MG63 (cell line): ENCODE data around the gene FGF3. TPM values are rescaled to one million over a fixed set of nuclear protein-coding genes. Genes with fewer than 3 reads are reported as not detected.
A peak's percentile ranks its signal among the peaks of the same experiment; 100 is the strongest.

ENCODE experiments used
- DNase-seq: peaks from one replicate; pipeline ENCODE4 v3.0.0-alpha.2; 2020
- H3K27me3 ChIP-seq: fragments of 250-450 bp; sonication (Bioruptor Pico); 2 replicates; pipeline ENCODE4 v1.5.1; 2020; ENCODE audit warnings: mild to moderate bottlenecking, moderate library complexity
- H3K36me3 ChIP-seq: fragments of 250-450 bp; sonication (Bioruptor Pico); 2 replicates; pipeline ENCODE4 v1.5.1; 2020; ENCODE audit warnings: mild to moderate bottlenecking, moderate library complexity
- H3K4me3 ChIP-seq: fragments of 250-450 bp; sonication (Bioruptor Pico); 2 replicates; pipeline ENCODE4 v1.5.1; 2020; ENCODE audit warnings: mild to moderate bottlenecking, moderate library complexity
- H3K9me3 ChIP-seq: fragments of 250-450 bp; sonication (Bioruptor Pico); 2 replicates; pipeline ENCODE4 v1.5.1; 2020; ENCODE audit warnings: mild to moderate bottlenecking, moderate library complexity
- total RNA-seq: library from RNA; depleted of rRNA; stranded (reverse); fragments of >200 nt; shearing (Covaris generic); gene quantifications from 2 replicates; pipeline ENCODE4 v1.2.3, GENCODE V29; 2014; ENCODE audit warnings: low replicate concordance; rRNA removed

Gene FGF3
- not detected in 2 replicates for total RNA-seq

DNA sequence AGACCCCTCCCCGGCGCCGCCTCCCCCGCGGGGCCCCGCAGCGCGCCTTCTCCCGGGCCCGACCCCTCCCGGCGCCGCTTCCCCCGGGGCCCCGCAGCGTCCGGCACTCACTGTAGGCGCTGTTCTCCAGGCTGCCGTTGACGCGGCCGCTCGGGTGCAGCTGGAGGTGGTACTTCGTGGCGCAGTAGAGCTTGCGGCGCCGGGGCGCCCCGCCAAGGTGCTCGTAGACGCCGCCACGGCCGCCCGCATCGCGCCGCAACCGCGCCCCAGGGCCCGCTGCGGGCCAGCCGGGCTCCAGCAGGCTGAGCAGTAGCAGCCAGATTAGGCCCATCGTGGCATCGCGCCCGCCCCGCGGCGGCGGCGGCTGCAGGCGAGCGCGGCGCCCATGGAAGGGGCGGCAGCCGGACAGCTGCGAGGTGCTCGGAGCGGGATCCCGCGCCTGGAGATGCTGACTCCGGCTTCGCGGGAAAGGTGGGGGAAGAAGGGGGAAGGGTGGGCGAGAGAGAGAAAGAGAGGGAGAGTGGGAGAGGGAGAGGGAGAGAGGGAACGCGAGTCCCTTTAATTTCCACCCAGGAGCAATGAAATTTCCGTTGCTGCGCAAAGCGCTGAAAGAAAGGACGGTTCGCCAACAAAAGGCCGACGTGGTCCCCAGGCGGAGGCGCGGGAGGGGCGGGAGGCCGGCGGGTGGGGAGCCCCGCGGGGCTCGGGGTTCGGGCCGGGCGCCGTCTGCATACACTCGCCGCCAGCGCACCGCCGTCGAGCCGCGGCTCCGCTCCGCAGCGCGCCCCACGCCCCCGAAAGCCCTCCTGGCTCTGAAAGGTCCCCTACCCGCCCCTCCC, at the start of gene FGF3:
Gene FGF3 (minus strand): TSS at position 814 of the 839 bp plus-strand sequence. CDS start 483 bp downstream, at position 331.
- Histone ChIP-seq H3K4me3 (no peak within 1 kb of the TSS), H3K9me3 (no peaks in the 10 kb centered on the region), H3K36me3 (no peaks in the 10 kb centered on the region), H3K27me3 (peaks cover 44% of the 10 kb centered on the region)
- DNase-seq: peak; percentile 28

DNA sequence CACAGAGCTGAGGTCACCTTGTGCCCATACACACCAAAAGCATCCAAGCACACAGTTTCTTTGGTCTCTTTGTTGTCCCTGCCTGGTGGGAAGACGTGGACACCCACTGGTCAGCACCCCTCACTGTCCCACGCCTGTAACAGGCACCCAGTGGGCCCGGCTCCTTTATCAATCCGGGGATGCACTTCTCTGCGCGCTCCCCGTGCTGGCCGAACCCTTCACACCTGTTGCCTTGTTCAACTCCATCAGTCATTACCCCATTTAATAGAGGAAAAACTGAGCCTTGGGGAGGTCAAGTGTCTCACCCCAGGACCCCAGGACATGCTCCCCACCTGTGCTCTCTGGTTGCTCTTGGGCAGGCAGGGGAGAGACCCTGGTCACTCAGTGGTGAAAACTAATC, 49.7 kb upstream of the FGF3 start:
- DNase-seq: no peak
- H3K36me3 ChIP-seq: no peaks in the 10 kb centered on the region
- H3K27me3 ChIP-seq: no peaks in the 10 kb centered on the region
- no peaks in the 10 kb centered on the region for H3K9me3 ChIP-seq
- no peak overlapping the region for H3K4me3 ChIP-seq

DNA sequence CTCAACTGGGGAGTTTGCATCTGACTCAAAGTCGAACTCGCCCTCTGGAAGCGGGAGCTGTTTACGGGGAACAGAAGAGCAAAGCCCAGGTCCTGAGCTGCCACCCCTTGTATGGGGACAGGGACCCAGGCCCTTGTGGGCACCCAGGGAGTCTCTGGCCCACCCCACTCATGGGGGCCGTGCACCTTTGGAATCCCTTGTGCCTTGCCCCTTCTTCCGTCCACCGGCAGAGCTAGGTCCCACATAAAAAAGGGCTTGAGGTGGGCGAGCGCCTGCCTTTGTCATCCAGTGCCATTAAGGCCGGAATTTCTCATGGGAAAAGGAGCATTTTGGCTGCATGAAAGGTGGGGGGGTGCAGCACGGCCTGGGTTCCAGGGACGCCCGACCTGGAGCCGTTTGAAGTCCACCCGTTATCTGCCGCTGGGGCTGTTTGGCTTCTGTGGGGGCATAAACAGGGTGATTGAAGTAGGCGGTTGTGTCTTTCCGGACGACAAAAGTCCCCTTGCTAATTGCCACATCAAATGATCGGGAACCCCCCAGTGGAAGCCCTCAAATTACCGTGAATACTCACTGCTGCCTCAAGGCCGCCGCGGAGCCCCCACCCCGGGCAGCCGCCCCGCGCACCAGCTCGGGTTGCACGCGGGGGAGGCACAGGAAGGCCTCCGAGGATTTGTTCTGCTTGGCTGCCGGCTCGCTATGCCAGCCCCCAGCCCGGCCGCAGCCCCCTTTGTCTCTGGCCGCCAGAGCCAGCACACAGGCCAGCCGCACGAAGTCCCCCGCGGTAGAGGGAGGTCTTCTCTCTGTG, 49.0 kb upstream of the FGF3 start:
- Histone ChIP-seq H3K36me3 (no peaks in the 10 kb centered on the region), H3K27me3 (no peaks in the 10 kb centered on the region), H3K4me3 (no peak overlapping the region), H3K9me3 (no peaks in the 10 kb centered on the region)
- no peak for DNase-seq

DNA sequence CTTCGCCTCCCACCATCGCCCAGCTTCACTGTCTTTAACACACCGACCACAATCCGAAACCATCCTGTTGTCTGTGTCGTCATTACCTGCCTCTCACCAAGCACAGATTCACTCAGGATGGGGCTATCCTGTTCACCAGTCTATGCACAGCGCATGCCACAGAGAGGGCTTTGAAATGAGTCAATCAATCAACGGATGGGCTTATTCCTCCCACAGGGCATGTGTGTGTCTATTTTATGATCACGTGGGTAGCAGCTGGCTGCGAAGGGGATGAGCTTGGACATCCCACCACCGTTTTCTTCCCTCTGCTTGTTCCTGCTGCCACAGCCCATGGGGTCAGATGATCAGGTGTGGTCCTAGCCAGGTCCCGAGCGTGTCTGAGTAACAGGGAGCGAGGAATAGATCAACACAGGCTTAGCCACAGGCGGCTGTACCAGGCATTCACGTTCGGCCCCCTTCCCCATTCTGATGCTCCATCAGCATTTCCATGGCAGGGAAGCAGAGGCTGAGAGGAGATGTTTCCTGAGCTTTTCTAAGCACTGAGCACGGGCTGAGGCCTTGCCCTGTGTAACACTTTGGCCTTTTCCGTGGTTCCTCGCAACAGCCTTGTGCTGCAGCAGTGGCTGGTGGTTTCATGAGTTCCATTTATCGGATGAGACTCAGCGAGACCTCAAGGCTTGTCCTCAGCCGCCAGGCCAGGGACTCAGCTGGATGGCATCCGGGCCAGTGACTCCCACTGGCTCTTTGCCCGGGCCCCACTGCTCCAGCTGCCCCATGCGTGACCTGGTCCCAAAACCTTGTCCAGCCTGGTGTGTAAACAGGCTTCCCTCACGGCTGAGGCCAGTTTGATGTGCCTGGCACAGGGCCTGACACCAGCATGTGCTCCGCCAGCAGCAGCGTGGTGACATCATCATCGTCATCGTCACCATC, 48.1 kb upstream of the FGF3 start:
- DNase-seq: peak; percentile 73
- H3K27me3 ChIP-seq: no peaks in the 10 kb centered on the region
- H3K9me3 ChIP-seq: no peaks in the 10 kb centered on the region
- no peak overlapping the region for H3K4me3 ChIP-seq
- no peaks in the 10 kb centered on the region for H3K36me3 ChIP-seq

DNA sequence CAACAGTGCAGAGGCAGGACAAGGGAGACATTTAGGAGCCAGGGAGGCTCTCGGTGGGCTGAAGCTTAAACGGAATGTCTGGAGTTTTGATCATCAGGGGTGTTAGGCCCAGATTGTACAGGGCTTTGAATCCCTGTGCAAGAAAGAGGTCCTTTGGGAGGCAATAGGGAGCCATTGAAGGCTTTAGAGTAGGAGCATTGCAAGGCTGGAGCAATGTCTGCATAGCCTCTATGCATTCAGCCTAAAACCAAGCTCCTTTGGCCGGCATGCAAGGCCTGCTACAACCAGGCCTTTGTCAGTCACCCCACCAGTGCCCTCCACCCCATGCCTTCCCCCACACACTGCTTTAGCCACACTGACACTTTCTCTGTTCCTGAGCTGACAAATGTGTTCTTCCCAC, 47.4 kb upstream of the FGF3 start:
- H3K36me3 ChIP-seq: no peaks in the 10 kb centered on the region
- H3K27me3 ChIP-seq: no peaks in the 10 kb centered on the region
- H3K9me3 ChIP-seq: no peaks in the 10 kb centered on the region
- no peak overlapping the region for H3K4me3 ChIP-seq
- DNase-seq: no peak

DNA sequence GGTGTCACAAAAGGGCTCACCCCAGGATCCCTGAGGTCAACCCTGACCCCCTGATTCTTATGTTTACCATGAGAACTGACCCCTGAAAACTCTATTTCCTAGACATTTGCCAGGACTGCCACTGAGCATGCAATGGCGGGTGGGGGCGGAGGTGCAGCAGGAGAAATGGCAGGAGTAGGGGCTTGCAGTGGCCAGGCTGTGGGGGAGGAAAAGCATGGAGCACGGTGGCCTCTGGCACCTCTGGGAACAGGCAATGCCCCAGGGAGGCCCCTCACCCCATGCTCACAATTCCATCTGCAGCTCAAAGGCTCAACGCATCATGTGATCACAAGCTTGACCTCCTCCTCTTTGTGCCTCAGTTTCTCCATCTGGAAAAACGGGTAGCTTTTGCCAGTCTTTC, 46.5 kb upstream of the FGF3 start:
- Histone ChIP-seq H3K27me3 (no peaks in the 10 kb centered on the region), H3K4me3 (no peak overlapping the region), H3K9me3 (no peaks in the 10 kb centered on the region), H3K36me3 (no peaks in the 10 kb centered on the region)
- no peak for DNase-seq

DNA sequence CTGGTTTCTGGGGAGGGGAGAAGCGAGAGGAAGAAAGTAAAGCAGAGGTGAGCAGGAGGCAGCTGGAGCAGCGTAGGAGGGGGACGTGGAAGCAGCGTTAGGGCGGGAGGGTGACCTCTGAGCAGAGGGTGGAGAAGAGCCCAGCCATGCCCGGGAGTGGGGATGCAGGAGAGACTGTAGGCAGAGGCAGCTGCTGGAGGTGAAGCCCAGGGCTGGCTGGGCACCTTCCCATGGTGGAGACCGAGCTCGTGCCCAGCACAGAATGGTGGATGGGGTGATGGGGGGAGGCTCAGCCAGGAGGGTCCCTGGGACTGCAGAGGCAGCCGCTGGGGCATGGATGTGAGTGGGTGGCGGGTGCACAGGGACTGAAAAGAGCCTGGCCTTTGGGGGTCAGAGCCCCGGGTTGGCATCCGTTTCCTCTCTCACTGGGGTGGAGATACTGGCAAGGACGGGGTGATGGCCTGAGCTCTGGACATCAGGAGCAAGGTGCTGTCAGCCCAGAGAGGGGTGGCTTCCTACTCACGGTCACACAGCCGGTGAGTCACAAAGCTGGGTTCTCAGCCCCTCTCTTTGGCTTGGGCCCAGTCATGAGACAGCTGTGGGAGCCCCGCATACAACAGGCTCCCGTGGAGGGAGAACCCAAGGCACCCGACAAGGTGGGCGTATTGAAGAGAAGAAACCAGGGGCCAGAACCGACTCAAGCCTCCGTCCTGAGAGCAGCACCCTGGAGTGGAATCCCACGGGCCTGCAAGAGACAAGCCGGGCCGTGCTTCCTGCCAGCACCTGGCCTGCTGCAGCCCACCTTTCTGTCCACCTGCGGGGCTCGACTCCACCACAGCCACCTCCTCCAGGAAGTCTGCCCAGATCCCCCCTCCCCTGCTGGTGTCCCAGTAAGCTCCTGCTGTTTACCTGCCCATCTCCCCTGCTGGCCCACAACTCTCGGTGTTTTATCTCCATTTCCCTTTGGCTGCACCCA, 45.8 kb upstream of the FGF3 start:
- no peaks in the 10 kb centered on the region for H3K36me3 ChIP-seq
- no peak for DNase-seq
- no peak overlapping the region for H3K4me3 ChIP-seq
- no peaks in the 10 kb centered on the region for H3K9me3 ChIP-seq
- H3K27me3 ChIP-seq: no peaks in the 10 kb centered on the region

DNA sequence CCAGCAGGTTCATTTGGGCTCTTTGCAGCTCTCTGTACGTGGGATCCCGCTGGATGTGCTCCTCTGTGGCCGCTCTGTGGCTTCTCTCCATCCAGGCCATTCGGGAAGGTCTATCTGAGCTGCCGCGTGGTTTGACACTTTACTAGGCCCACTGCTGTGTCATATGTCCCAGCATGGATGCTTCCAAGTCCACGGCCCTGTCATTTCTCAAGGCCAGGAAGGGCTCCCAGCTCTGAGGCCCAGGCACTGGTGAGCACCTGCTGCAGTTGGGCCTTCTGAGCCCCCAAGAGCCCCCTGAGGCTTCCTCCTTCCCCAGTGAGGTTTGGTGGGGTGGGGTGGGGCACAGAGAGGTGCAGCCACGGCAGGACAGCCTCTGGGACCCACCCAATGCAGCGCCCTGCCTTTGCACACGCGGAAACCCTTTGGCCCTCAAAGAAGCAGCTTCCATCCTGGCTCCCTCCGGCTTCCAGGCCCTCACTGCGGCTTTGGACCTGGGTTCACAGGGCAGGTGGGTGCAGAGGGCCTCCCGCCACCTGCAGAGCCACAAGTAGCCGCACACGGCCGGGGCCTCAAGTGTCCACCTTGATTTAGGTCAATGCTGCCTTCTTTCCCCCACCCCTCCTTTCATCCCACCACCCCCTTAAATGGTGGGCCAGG, 44.5 kb upstream of the FGF3 start:
- no peak overlapping the region for H3K4me3 ChIP-seq
- peaks cover 3% of the 10 kb centered on the region; the same call in 1 of the 2 replicates for H3K27me3 ChIP-seq
- DNase-seq: no peak
- 0 out of 2 replicates have a peak, but pooled peaks cover 2% of the 10 kb centered on the region for H3K9me3 ChIP-seq
- H3K36me3 ChIP-seq: no peaks in the 10 kb centered on the region

DNA sequence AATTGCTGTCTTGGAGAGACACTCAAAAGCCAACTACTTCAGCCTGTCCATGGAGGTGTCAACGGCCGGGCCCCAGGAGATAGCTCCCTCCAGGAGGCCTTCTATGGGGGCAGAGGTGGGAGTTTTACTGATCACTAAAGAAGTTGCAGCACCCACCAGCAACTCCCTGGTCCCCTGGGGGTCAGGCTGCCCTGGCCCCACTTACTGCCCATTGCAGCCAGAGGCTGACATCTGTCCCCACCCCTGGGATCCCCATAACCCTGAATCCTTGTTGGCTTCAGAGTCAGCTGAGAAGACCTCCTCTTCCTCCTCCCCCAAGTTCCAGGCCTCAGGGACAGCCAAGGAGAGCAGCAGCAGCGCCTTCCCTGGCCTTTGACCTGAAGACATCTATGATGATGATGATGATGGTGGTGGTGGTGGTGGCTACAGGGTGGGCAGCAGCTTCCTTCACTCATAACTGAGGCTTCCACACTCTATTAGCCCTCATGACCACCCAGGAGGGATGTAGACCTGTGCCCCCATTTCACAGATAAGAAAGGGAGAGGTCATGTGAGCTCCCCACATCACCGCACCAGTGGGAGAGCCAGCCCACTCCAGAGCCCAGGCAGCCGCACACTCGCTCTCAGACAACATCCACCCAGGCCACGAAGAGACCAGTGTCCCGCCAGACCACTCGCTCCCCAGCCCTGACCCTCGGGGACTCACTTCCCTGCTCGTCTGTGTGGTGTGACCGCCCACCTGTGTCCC, 43.8 kb upstream of the FGF3 start:
- Histone ChIP-seq H3K4me3 (no peak overlapping the region), H3K36me3 (no peaks in the 10 kb centered on the region), H3K9me3 (0 out of 2 replicates have a peak, but pooled peaks cover 2% of the 10 kb centered on the region), H3K27me3 (peaks cover 5% of the 10 kb centered on the region)
- no peak for DNase-seq

DNA sequence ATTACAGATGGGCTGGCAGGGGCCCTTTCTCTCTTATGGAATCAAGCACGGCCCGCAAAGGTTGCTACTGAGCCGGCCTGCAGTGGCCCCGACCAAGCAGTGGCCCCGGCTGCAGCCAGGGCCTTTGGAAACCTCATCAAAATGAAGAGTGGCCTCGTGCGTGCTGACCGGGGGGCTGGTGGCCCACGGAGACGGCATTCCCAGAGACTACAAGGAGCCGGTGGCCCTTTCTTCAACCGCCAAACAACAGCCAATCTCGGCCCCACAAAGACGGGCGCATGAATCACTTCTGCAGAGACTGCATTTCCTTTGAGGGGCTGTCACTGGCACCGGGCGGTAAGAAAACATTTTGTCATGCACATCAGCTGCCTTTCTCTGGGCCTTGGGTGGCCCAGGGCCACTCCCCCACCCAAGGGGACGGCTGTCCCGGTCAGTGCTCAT, 43.1 kb upstream of the FGF3 start:
- DNase-seq: no peak
- H3K9me3 ChIP-seq: 0 out of 2 replicates have a peak, but pooled peaks cover 2% of the 10 kb centered on the region
- H3K27me3 ChIP-seq: peaks cover 9% of the 10 kb centered on the region
- H3K36me3 ChIP-seq: no peaks in the 10 kb centered on the region
- H3K4me3 ChIP-seq: no peak overlapping the region

DNA sequence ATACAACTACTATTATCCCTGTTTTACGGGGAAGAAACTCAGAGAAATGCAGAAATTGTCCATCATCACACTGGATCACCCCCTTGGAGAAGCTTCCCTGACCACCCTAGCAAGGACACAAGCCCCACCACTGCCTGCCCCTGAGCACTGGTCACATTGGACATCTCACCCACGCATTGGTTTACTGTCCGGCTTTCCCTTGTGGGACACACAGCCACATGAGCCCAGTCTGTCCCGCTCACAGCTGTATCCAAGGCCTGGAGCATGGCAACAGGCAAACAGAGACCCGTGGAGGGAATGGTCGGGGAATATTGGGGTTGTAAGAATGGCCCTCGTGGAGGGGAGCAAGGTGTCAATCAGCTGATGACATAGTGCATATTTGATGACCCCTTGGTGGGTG, 42.7 kb upstream of the FGF3 start:
- DNase-seq: no peak
- Histone ChIP-seq H3K36me3 (no peaks in the 10 kb centered on the region), H3K9me3 (0 out of 2 replicates have a peak, but pooled peaks cover 2% of the 10 kb centered on the region), H3K4me3 (no peak overlapping the region), H3K27me3 (peaks cover 9% of the 10 kb centered on the region)

DNA sequence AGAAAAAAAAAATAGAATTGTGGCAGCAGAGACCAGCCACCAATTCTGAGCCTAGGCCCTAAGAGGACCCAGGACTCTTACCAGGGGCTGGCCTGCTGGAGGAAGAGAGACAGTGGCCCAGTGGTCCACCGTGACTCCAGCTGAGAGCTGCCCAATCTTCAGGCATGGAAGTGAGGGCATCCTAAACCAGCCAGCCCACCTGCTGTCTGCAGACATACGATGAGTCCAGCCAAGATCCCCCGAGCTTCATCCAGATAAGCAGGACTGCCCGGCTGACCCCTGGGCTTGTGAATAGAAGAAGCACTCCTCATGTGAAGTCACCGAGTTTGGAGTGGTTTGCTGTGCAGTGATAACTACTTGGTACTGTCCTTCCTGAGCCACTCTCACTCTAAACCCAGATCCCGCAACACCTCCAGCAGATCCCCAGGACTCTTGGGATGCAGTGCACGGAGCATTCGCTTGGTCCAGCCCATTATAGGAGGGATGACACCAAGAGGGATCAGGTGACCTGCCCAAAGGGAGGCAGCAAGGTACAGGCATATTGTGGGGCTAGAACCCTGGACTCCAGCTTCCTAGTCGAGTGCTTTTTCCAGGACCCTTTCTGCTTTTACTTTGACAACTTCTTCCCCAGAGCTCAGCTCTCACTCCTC, 41.7 kb upstream of the FGF3 start:
- H3K4me3 ChIP-seq: no peak overlapping the region
- H3K36me3 ChIP-seq: no peaks in the 10 kb centered on the region
- DNase-seq: no peak
- 0 out of 2 replicates have a peak, but pooled peaks cover 2% of the 10 kb centered on the region for H3K9me3 ChIP-seq
- peaks cover 14% of the 10 kb centered on the region for H3K27me3 ChIP-seq

DNA sequence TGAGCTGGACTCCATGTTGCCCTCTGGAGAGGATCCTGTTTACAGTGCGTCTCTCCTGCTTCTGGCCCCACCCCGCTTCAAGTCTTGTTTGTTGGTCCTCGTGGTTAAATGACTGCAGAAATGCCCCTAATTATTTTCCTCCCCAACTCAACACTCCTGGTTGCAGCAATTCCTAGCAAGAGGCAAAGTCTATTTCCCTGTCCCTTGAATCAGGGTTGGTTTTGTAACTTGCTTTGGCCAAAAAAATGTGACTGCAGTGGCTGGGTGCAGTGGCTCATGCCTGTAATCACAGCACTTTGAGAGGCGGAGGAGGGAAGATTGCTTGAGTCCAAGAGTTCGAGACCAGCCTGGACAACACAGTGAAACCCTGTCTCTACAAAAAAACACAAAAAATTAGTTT, 41.0 kb upstream of the FGF3 start:
- peaks cover 15% of the 10 kb centered on the region for H3K27me3 ChIP-seq
- H3K9me3 ChIP-seq: 0 out of 2 replicates have a peak, but pooled peaks cover 2% of the 10 kb centered on the region
- DNase-seq: no peak
- H3K36me3 ChIP-seq: no peaks in the 10 kb centered on the region
- no peak overlapping the region for H3K4me3 ChIP-seq
